ENCODE results near the gene PSMD12.

PSMD12 gene

DNA sequence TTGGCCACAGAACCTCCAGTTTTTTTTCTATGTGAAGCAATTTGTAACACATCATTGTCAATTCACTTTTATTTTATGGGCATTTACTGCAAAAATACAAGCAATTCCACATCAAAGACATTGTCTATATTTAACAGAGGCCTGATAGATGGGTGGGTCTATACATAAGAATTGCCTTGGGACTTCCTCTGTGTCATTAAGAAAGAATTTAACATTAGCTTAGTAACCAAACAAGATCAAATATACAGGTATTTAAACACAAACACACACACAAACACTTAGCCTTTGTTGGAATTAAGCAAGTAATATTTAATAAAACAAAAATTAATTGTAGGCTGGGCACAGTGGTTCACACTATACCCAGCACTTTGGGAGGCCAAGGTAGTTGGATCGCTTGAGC, 6.4 kb upstream of the PSMD12 start:
- DNase-seq (ENCODE audit: low read depth), result no peak
- H3K4me3 ChIP-seq (ENCODE audit: low read depth, low read length), result no peak overlapping the region
- TF ChIP-seq, protein P1, sequence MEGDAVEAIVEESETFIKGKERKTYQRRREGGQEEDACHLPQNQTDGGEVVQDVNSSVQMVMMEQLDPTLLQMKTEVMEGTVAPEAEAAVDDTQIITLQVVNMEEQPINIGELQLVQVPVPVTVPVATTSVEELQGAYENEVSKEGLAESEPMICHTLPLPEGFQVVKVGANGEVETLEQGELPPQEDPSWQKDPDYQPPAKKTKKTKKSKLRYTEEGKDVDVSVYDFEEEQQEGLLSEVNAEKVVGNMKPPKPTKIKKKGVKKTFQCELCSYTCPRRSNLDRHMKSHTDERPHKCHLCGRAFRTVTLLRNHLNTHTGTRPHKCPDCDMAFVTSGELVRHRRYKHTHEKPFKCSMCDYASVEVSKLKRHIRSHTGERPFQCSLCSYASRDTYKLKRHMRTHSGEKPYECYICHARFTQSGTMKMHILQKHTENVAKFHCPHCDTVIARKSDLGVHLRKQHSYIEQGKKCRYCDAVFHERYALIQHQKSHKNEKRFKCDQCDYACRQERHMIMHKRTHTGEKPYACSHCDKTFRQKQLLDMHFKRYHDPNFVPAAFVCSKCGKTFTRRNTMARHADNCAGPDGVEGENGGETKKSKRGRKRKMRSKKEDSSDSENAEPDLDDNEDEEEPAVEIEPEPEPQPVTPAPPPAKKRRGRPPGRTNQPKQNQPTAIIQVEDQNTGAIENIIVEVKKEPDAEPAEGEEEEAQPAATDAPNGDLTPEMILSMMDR (conservative IDR thresholded peaks at IDR 0.05; ENCODE audit: low read depth, low read length), result no peak

DNA sequence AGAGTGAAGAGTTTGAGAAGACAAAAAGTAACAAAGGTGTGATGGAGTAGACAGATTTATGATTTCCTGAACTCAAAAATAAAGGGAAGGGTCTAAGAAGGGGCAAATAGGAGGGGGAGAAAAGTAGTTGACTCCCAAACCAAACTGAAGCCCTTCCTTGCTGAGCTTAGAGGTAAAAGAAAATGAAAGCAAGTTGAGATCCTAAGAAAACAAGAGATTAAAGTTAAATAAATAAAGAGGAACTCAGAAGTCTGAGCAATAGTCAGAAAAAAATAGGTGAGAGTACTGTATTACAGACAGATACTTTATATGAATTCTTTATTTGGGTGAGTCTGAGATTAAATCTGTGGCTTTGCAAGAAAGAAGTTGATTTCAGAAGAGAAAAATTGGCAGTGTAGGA, 3.3 kb upstream of the PSMD12 start:
- TF ChIP-seq, protein P1 (conservative IDR thresholded peaks at IDR 0.05; ENCODE audit: low read depth, low read length), result no peak
- H3K4me3 ChIP-seq (ENCODE audit: low read depth, low read length), result no peak overlapping the region
- no peak for DNase-seq (ENCODE audit: low read depth)

DNA sequence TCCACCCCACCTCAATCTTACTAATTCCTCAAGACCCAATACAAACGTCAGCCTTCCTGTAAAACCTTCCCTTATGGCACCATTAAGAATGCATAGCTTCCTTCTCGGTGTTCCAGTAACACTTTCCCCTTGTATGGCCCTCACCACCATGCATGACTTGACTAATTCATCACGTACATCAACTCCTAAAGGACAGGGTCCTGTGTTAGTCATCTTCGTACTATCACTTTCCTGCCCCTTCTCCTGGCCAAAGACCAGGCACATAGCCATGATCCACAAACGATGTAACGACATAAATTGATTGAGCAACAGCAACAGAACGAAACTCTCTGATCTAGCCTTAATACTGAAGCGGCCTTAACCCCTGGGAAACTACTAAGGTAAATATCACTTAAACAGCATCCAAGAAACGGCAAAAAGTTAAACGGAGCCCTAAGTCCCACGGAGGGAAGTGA, 612 bp downstream of the PSMD12 start:
- peak; percentile 76 for DNase-seq (ENCODE audit: low read depth)
- TF ChIP-seq, protein P1 (conservative IDR thresholded peaks at IDR 0.05; ENCODE audit: low read depth, low read length), result no peak

DNA sequence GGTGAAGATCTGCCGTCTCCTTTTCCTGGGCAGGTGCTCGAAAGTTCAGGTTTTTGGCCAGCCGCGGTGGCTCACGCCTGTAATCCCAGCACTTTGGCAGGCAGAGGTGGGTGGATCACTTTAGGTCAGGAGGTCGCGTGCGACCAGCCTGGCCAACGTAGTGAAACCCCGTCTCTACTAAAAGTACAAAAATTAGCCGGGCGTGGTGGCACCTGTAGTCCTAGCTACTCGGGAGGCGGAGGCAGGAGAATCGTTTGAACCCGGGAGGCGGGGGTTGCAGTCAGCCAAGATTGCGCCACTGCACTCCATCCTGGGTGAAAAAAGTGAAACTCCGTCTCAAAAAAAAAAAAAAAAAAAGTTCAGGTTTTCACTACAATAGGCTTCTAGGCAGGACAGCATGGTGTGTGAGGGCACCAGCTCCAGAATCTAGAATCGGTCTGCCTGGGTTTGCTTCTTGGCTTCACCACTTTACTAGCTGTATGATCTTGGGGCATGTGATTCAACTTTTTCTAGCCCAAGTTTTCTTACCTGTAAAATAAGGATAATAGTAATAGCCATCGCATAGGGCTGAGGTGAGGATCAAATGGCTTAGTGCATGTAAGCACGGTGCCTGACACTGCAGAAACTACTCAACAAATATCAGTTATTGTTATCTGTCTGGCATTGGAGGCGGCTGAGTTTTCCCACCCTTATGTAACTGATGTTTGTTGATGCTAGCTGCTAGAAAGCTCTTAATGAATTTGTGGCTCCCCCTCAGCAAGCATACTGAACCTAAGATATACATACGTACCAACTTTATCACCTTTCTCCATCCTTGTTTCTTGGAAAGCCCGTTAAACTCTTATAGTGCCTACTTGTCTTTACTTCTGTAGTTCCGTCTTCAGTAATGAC, 1.3 kb downstream of the PSMD12 start:
- DNase-seq (ENCODE audit: low read depth), result no peak
- TF ChIP-seq, protein P1 (conservative IDR thresholded peaks at IDR 0.05; ENCODE audit: low read depth, low read length), result no peak
- peak overlapping the region; percentile 90 for H3K4me3 ChIP-seq (ENCODE audit: low read depth, low read length)

More for the DNA sequence above, 612 bp downstream of the PSMD12 start:
- H3K4me3 ChIP-seq (ENCODE audit: low read depth, low read length), result peak overlapping the region; percentile 90

DNA sequence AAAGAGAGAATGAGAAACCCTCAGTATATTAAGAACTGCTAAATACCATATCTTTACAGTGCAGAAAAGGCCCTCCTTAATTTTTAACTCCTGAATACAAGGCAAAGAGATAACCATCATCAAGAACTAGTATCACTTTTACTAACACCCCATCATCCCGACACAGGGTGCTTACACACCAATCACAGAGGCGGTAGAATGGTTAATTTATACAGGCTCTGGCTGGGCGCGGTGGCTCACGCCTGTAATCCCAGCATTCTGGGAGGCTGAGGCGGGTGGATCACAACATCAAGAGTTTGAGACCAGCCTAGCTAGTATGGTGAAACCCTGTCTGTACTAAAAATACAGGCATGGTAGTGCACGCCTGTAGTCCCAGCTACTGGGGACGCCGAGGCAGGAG, 4.2 kb downstream of the PSMD12 start:
- TF ChIP-seq, protein P1 (conservative IDR thresholded peaks at IDR 0.05; ENCODE audit: low read depth, low read length), result no peak
- no peak overlapping the region for H3K4me3 ChIP-seq (ENCODE audit: low read depth, low read length)
- DNase-seq (ENCODE audit: low read depth), result no peak

DNA sequence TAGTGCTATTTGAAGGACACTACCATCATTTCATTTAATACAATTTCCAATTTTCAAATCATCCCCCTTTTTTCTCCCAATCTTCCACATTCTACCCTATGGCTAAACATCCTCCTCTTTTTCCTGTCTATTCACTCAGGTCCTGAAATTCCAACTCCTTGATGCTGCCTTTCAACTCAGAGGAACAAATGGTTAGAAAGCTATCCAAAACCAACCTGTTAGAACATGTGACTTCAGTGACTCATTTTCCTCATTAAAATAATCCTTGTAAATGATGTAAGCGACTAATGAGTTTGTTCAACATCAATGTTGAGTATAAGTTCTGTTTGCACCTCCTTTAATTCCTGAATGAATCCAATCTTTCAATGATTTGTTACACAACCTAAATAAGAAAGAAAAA, 5.5 kb downstream of the PSMD12 start:
- TF ChIP-seq, protein P1 (conservative IDR thresholded peaks at IDR 0.05; ENCODE audit: low read depth, low read length), result no peak
- DNase-seq (ENCODE audit: low read depth), result no peak
- H3K4me3 ChIP-seq (ENCODE audit: low read depth, low read length), result no peak overlapping the region
